Prostate gland (tissue), 2 donors: ENCODE measurements around the gene ZNF385A. TPM values are rescaled to one million over a fixed set of nuclear protein-coding genes. Genes with fewer than 3 reads are reported as not detected.

Experiments used
- DNase-seq: peaks from one replicate; pipeline ENCODE4 v3.0.0-alpha.2; 2019; ENCODE audit warnings: low spot score
- H3K27ac ChIP-seq, 2 donors: fragments of 200-600 bp; sonication (generic); 2 replicates each; pipeline ENCODE4 v1.5.1; 2017 to 2019
- H3K27me3 ChIP-seq: fragments of 200-600 bp; sonication (generic); replicated peaks from 2 replicates; pipeline ENCODE4 v1.5.1; 2019; ENCODE audit not compliant: insufficient read depth
- H3K36me3 ChIP-seq, 2 donors: fragments of 200-600 bp; sonication (generic); 1 replicate in 1 of 2; 2 replicates in 1 of 2; pipeline versions ENCODE4 v1.5.1 to v1.8.1; 2017 to 2019
- H3K4me1 ChIP-seq: fragments of 200-600 bp; sonication (generic); replicated peaks from 2 replicates; pipeline ENCODE4 v1.5.1; 2019
- H3K4me3 ChIP-seq, 2 donors: fragments of 200-600 bp; sonication (generic); 2 replicates each; pipeline ENCODE4 v1.5.1; 2017 to 2019
- H3K9me3 ChIP-seq: fragments of 200-600 bp; sonication (generic); 2 replicates; pipeline ENCODE4 v1.5.1; 2017
- POLR2A ChIP-seq: fragments of 450-650 bp; IDR thresholded peaks from one replicate; pipeline ENCODE4 v1.6.1; 2016; ENCODE audit warnings: antibody characterized with exemption, mild to moderate bottlenecking
- POLR2AphosphoS5 ChIP-seq: sonication (generic); formaldehyde crosslinking; IDR thresholded peaks from one replicate; pipeline ENCODE4 v1.6.1; 2017; ENCODE audit warnings: antibody characterized with exemption
- WGBS: methylation state at CpG from one replicate; pipeline ENCODE4 v1.1.5; 2018; 5-methylcytosine and 5-hydroxymethylcytosine counted together
- intact Hi-C: fragments of 100-400 bp; cut with DNase I; formaldehyde crosslinking; loops from one replicate; pipeline ENCODE4 v1.14.2; 2022
- total RNA-seq, 2 donors: library from RNA; depleted of rRNA; stranded (reverse); fragments of >200 nt; gene quantifications; one replicate each; pipeline ENCODE4 v1.1.0, GENCODE V29; 2016
- TF ChIP-seq, protein P1 (sequence below), 4 experiments: fragments of 200-600 bp in 2 of 4; fragments of 450-650 bp in 2 of 4; sonication (generic) in 2 of 4; IDR thresholded peaks; 1 replicate in 3 of 4; 2 replicates in 1 of 4; pipeline ENCODE4 v1.5.1; 2016 to 2019; ENCODE audit warnings: antibody characterized with exemption in 4 of 4, mild to moderate bottlenecking in 2 of 4, moderate library complexity in 2 of 4

Gene ZNF385A
- total RNA-seq, 2 donors from 2014 or later: 29.4 to 42.4 TPM

- Histone ChIP-seq H3K4me1 (no peaks in the 10 kb centered on the region), H3K4me3 (peak overlapping the region in 1 of 2 donors; percentile 4), H3K27ac (no peak overlapping the region), H3K9me3 (no peaks in the 10 kb centered on the region), H3K36me3 (no peaks in the 10 kb centered on the region), H3K27me3 (no peaks in the 10 kb centered on the region)
- intact Hi-C loops: loop anchor here (5.0 kb wide), 1 partner anchor 151 kb away; no protein-coding TSS in a partner anchor
- 34% methylated on average over 5 of the region's 5 CpGs for WGBS
- no peak for DNase-seq
- TF ChIP-seq, protein P1, sequence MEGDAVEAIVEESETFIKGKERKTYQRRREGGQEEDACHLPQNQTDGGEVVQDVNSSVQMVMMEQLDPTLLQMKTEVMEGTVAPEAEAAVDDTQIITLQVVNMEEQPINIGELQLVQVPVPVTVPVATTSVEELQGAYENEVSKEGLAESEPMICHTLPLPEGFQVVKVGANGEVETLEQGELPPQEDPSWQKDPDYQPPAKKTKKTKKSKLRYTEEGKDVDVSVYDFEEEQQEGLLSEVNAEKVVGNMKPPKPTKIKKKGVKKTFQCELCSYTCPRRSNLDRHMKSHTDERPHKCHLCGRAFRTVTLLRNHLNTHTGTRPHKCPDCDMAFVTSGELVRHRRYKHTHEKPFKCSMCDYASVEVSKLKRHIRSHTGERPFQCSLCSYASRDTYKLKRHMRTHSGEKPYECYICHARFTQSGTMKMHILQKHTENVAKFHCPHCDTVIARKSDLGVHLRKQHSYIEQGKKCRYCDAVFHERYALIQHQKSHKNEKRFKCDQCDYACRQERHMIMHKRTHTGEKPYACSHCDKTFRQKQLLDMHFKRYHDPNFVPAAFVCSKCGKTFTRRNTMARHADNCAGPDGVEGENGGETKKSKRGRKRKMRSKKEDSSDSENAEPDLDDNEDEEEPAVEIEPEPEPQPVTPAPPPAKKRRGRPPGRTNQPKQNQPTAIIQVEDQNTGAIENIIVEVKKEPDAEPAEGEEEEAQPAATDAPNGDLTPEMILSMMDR (IDR thresholded peaks at IDR 0.05): no peak
- TF ChIP-seq POLR2A: no peak
- TF ChIP-seq POLR2AphosphoS5: no peak
Measured at GRCh38 chr12:54368025-54368708, 16.4 kb downstream of the ZNF385A start.

DNA sequence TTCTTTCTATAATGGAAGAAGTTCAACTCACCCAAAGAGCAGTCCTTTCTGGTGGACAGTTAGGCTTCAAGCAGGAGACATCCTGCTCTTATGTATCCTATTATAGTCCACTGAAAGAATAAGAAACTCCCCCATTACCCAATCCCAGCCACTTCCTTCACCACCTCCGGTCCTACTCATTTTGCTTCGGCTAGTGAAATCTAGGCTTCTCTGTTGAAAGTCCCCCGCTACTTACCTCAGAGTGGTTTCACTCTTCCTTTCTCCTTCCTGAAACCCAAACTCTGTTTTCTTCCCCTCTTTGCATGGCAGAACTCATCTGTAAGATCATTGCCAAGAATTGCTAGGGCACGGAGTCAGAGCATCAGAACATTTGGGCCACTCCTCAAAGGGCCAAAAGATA is 20.1 kb downstream of the ZNF385A start, which contains the start of gene GPR84:
Gene GPR84 (minus strand): TSS at position 74 of the 400 bp plus-strand sequence. CDS start 635 bp downstream, outside the sequence.
- H3K9me3 ChIP-seq: no peaks in the 10 kb centered on the region
- no peak for DNase-seq
- TF ChIP-seq POLR2AphosphoS5 (no peak), POLR2A (no peak)
- TF ChIP-seq, protein P1 (IDR thresholded peaks at IDR 0.05): no peak
- no peaks in the 10 kb centered on the region for H3K4me1 ChIP-seq
- WGBS: 64% methylated on average over 4 of the region's 4 CpGs
- intact Hi-C loops: loop anchor here (5.0 kb wide), 1 partner anchor 37 kb away; the partner anchor contains the start of gene COPZ1
- H3K36me3 ChIP-seq: no peaks in the 10 kb centered on the region
- H3K27me3 ChIP-seq: no peaks in the 10 kb centered on the region
- H3K4me3 ChIP-seq: no peak within 1 kb of the TSS
- H3K27ac ChIP-seq: no peak within 1 kb of the TSS

- intact Hi-C loops: loop anchor here (5.0 kb wide), 1 partner anchor 36 kb away; the partner anchor contains the start of gene COPZ1
- WGBS: 81% methylated on average over 6 of the region's 6 CpGs
- H3K27me3 ChIP-seq: no peaks in the 10 kb centered on the region
- TF ChIP-seq POLR2A: no peak
- TF ChIP-seq POLR2AphosphoS5: no peak
- TF ChIP-seq, protein P1 (IDR thresholded peaks at IDR 0.05): no peak
- no peak for DNase-seq
- no peaks in the 10 kb centered on the region for H3K36me3 ChIP-seq
- no peaks in the 10 kb centered on the region for H3K9me3 ChIP-seq
- no peaks in the 10 kb centered on the region for H3K4me1 ChIP-seq
- H3K4me3 ChIP-seq: no peak overlapping the region
- H3K27ac ChIP-seq: no peak overlapping the region
Measured at GRCh38 chr12:54363618-54364017, 20.9 kb downstream of the ZNF385A start.

GRCh38 chr12:54363047-54363446 is 21.5 kb downstream of the ZNF385A start:
- Histone ChIP-seq H3K27ac (no peak overlapping the region), H3K27me3 (no peaks in the 10 kb centered on the region), H3K36me3 (no peaks in the 10 kb centered on the region), H3K4me1 (no peaks in the 10 kb centered on the region), H3K4me3 (no peak overlapping the region), H3K9me3 (no peaks in the 10 kb centered on the region)
- TF ChIP-seq POLR2A (no peak), POLR2AphosphoS5 (no peak)
- TF ChIP-seq, protein P1 (IDR thresholded peaks at IDR 0.05): no peak
- DNase-seq: no peak
- WGBS: 80% methylated on average over 8 of the region's 8 CpGs
- intact Hi-C loops: loop anchor here (5.0 kb wide), 1 partner anchor 36 kb away; the partner anchor contains the start of gene COPZ1
